NCI-H2171 treated with DMSO at 0.1 percent for 48 hours (cell line): ENCODE results near the gene POLR2H.

Experiments
- DNase-seq: peaks from one replicate; lab custom pipeline; 2025; lab: John Stamatoyannopoulos, UW

POLR2H gene

GRCh38 chr3:184361532-184361931 is at the start of gene POLR2H, which contains the start of gene CLCN2:
Gene POLR2H (plus strand): TSS chr3:184361710. CDS start chr3:184363493, 1,783 bp downstream.
Gene CLCN2 (minus strand): TSS chr3:184361605. CDS start chr3:184361479, 126 bp downstream.
- peak; percentile 63 for DNase-seq

GRCh38 chr3:184314363-184314699 is 47.2 kb upstream of the POLR2H start, which contains the start of gene EIF4G1:
Gene EIF4G1 (plus strand): TSS chr3:184314606. CDS start chr3:184315797, 1,191 bp downstream.
- DNase-seq: peak; percentile 95

DNA sequence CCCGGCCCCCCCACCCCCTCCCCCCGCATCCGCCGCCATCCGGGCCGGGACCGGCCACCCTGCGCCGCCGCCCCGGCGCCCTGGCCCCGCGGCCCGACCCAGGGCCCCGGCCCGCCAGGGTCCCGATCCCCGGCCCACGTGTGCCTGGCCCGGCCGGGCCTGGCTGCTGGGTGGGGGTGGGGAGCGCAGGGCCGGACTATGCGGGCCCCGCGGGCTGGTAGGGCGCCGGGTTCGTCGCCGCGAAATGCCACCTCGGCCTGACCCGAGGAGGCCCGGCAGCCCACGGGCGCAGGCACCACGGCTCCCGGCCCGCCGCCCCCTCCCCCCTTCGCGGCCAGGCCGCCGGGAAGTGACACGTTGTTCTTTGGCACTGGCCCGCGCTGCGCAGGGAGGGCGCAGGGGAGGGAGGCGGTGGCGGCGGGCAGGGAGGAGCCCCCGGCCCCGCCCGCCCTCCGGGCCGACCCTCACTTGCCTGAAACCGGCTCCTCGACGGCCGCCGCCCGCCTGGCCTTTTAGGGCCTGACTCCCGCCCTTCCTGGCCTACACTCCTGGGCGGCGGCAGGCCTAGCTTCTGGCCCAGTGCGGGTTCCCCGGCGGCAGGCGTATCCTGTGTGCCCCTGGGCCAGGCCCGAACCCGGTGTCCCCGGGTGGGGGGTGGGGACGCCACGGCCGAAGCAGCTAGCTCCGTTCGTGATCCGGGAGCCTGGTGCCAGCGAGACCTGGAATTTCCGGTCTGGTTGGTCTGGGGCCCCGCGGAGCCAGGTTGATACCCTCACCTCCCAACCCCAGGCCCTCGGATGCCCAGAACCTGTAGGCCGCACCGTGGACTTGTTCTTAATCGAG is 46.6 kb upstream of the POLR2H start:
- DNase-seq: peak; percentile 35

- no peak for DNase-seq
These were observed 46.0 kb upstream of the POLR2H start for GRCh38 chr3:184315543-184315867.

- no peak for DNase-seq
These were observed 45.4 kb upstream of the POLR2H start for GRCh38 chr3:184315871-184316661.

GRCh38 chr3:184316792-184317191 is 44.7 kb upstream of the POLR2H start:
- no peak for DNase-seq

DNA sequence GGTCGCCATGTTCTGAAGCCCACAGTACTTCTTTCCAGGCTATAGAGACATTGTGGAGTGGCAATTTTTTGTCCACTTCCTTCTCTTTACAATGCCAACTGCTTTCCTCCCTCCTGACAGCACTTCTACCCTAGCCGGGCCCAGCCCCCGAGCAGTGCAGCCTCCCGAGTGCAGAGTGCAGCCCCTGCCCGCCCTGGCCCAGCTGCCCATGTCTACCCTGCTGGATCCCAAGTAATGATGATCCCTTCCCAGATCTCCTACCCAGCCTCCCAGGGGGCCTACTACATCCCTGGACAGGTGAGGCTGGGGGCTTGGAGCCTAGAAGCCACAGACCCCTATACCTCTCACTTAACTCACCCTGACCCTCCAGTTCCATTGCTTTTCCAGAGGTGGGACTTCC is 44.3 kb upstream of the POLR2H start:
- no peak for DNase-seq

DNA sequence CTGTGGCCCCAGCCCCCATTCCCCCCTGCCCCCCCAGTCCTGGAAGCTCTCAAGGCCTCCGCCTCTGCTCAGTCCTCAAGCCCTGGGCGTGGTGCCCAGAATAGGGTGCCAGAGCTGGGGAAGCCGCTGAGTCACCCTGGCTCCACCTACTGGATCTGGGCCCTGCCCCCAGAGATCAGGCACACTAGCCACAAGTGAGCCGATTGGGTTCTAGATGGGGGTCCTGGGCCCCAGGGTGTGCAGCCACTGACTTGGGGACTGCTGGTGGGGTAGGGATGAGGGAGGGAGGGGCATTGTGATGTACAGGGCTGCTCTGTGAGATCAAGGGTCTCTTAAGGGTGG is 41.4 kb upstream of the POLR2H start:
- peak; percentile 73 for DNase-seq

DNA sequence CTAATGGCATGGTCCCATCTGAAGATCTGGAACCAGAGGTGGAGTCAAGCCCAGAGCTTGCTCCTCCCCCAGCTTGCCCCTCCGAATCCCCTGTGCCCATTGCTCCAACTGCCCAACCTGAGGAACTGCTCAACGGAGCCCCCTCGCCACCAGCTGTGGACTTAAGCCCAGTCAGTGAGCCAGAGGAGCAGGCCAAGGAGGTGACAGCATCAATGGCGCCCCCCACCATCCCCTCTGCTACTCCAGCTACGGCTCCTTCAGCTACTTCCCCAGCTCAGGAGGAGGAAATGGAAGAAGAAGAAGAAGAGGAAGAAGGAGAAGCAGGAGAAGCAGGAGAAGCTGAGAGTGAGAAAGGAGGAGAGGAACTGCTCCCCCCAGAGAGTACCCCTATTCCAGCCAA is 39.8 kb upstream of the POLR2H start:
- no peak for DNase-seq

DNA sequence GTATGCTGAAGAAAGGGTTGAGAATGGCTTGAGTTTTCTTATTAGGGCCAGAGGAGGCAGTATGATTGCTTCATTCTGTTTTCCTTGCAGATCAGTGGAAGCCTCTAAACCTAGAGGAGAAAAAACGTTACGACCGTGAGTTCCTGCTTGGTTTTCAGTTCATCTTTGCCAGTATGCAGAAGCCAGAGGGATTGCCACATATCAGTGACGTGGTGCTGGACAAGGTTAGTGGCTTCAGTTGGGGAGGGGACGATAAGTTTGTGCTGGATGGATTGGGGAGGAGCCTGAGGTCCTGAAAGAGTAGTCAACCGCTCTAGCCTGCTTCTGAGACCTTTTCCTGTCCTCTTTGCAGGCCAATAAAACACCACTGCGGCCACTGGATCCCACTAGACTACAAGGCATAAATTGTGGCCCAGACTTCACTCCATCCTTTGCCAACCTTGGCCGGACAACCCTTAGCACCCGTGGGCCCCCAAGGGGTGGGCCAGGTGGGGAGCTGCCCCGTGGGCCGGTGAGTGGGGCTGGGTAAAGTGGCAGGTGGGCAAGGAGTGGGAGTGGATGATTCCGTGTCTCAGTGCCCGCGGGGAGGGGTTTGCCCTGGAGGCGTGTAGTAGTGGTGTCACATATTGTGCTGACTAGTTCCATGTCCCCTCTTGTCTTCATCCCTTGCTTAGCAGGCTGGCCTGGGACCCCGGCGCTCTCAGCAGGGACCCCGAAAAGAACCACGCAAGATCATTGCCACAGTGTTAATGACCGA is 38.6 kb upstream of the POLR2H start:
- no peak for DNase-seq

GRCh38 chr3:184323696-184324095 is 37.8 kb upstream of the POLR2H start:
- DNase-seq: no peak

GRCh38 chr3:184325269-184325668 is 36.2 kb upstream of the POLR2H start:
- no peak for DNase-seq

GRCh38 chr3:184325715-184326369 is 35.7 kb upstream of the POLR2H start:
- DNase-seq: no peak

DNA sequence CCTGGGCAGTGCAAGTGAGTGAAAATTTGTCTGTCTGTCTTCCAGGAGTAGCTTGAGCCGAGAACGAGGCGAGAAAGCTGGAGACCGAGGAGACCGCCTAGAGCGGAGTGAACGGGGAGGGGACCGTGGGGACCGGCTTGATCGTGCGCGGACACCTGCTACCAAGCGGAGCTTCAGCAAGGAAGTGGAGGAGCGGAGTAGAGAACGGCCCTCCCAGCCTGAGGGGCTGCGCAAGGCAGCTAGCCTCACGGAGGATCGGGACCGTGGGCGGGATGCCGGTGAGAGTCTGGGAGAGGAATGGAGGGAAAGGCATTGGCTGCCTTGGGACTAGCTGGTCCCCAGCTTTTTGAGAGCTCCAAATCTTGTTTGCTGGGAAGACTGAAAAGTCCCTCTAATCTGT is 34.3 kb upstream of the POLR2H start:
- DNase-seq: no peak

GRCh38 chr3:184328516-184328915 is 33.0 kb upstream of the POLR2H start:
- no peak for DNase-seq

- no peak for DNase-seq
These were observed 29.0 kb upstream of the POLR2H start for GRCh38 chr3:184332370-184333090.

DNA sequence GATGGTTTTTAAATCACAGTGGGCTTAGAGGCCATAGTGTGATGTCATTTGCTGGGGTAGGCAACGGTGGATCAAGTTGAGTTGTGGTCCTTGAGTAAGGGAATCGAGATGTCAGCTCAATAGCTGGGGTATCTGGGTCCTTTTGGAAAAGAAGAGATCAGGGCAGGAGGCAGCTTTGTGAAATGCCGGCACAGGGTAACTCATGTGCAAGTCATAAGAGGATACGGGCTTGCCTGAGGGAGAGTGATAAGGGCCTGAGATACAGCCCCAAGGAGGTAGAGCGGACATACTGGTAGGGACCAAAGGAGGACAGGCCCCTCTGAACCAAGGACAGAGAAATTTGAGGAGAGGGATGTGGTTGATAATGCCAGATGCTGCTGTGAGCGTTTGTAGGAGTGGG is 28.3 kb upstream of the POLR2H start:
- DNase-seq: no peak

GRCh38 chr3:184333700-184334099 is 27.8 kb upstream of the POLR2H start:
- DNase-seq: no peak

DNA sequence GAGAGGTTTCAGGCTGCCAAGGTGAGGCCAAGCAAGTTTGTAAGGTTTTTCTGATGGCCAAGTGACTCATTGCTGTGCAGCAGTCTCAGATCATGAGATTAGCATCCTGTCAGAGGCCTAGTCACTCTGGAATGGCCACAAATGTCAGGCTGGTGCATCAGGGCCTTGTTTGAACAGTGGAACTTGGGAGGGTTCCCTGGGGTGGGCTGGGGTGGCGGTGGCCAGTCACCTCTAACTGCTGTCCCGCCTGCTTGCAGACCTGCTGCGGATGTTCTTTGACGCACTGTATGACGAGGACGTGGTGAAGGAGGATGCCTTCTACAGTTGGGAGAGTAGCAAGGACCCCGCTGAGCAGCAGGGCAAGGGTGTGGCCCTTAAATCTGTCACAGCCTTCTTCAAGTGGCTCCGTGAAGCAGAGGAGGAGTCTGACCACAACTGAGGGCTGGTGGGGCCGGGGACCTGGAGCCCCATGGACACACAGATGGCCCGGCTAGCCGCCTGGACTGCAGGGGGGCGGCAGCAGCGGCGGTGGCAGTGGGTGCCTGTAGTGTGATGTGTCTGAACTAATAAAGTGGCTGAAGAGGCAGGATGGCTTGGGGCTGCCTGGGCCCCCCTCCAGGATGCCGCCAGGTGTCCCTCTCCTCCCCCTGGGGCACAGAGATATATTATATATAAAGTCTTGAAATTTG is 26.9 kb upstream of the POLR2H start:
- no peak for DNase-seq

DNA sequence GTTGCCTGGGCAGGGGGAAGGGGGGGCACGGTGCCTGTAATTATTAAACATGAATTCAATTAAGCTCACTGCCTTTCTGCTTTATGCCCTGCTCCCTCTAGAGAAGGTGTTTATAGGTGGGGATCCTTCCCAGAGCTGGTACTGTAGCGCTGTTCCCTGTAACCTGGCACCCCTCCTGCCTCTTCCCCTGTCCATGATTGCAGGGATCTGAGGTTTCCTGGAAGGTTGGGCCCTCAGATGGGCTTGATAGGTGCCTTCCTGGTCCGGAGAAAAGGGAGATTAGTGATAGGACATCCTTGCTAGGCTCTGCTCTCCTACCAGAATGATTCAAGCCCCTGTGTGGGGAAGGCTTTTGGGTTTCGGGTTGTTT is 26.2 kb upstream of the POLR2H start:
- peak; percentile 57 for DNase-seq
